Liver (tissue), 9 donors: ENCODE measurements around the gene ZNF311. TPM values are rescaled to one million over a fixed set of nuclear protein-coding genes. Genes with fewer than 3 reads are reported as not detected.

Experiments used
- DNase-seq: peaks from one replicate; pipeline ENCODE4 v3.0.0-alpha.2; 2017; ENCODE audit warnings: low spot score
- H3K27ac ChIP-seq, 2 donors: one replicate each; pipeline ENCODE4 v1.7.0; 2013; ENCODE audit warnings: inconsistent platforms in 2 of 2, low read length in 2 of 2, control low read depth in 1 of 2, low read depth in 1 of 2, mild to moderate bottlenecking in 1 of 2
- H3K27me3 ChIP-seq, 4 donors: one replicate each; pipeline versions ENCODE4 v1.6.1 to v1.7.0; 2013; ENCODE audit warnings: low read length in 3 of 4, inconsistent platforms in 1 of 4, mild to moderate bottlenecking in 1 of 4, moderate library complexity in 1 of 4; ENCODE audit not compliant: control insufficient read depth in 4 of 4, insufficient read depth in 4 of 4
- H3K36me3 ChIP-seq, 4 donors: one replicate each; pipeline versions ENCODE4 v1.6.1 to v1.7.0; 2013; ENCODE audit warnings: low read length in 3 of 4, mild to moderate bottlenecking in 3 of 4, low read depth in 1 of 4, moderate library complexity in 1 of 4; ENCODE audit not compliant: control insufficient read depth in 4 of 4, insufficient read depth in 3 of 4
- H3K4me1 ChIP-seq, 4 donors: one replicate each; pipeline versions ENCODE4 v1.6.1 to v1.7.0; 2013; ENCODE audit warnings: low read length in 3 of 4, mild to moderate bottlenecking in 3 of 4, moderate library complexity in 1 of 4; ENCODE audit not compliant: control insufficient read depth in 4 of 4, insufficient read depth in 4 of 4
- H3K4me3 ChIP-seq, 3 donors: one replicate each; pipeline versions ENCODE4 v1.6.1 to v1.7.0; 2013; ENCODE audit warnings: low read length in 3 of 3, control low read depth in 1 of 3, low read depth in 1 of 3, mild to moderate bottlenecking in 1 of 3
- H3K9ac ChIP-seq, 2 donors: one replicate each; pipeline ENCODE4 v1.7.0; 2013; ENCODE audit warnings: low read length in 2 of 2, mild to moderate bottlenecking in 2 of 2, moderate library complexity in 2 of 2, control low read depth in 1 of 2, low read depth in 1 of 2
- H3K9me3 ChIP-seq, 4 donors: one replicate each; pipeline versions ENCODE4 v1.6.1 to v1.7.0; 2013; ENCODE audit warnings: low read length in 3 of 4; ENCODE audit not compliant: control insufficient read depth in 4 of 4
- ATF3 ChIP-seq: IDR thresholded peaks from 2 replicates; pipeline ENCODE4 v1.6.1; 2016; ENCODE audit warnings: antibody characterized with exemption
- EGR1 ChIP-seq, 2 donors: IDR thresholded peaks; 2 replicates each; pipeline ENCODE4 v1.6.1; 2016 to 2018; ENCODE audit warnings: antibody characterized with exemption in 2 of 2, low read depth in 2 of 2
- FOXA1 ChIP-seq: IDR thresholded peaks from 2 replicates; pipeline ENCODE4 v1.6.1; 2016; ENCODE audit warnings: antibody characterized with exemption
- FOXA2 ChIP-seq: IDR thresholded peaks from 2 replicates; pipeline ENCODE4 v1.6.1; 2016; ENCODE audit warnings: antibody characterized with exemption
- HNF4A ChIP-seq, 2 donors: conservative IDR thresholded peaks; 2 replicates each; pipeline ENCODE4 v1.6.1; 2016; ENCODE audit warnings: antibody characterized with exemption in 2 of 2, mild to moderate bottlenecking in 2 of 2
- HNF4G ChIP-seq: IDR thresholded peaks from 2 replicates; pipeline ENCODE4 v1.6.1; 2016; ENCODE audit warnings: antibody characterized with exemption
- JUND ChIP-seq, 2 donors: IDR thresholded peaks; 2 replicates each; pipeline ENCODE4 v1.6.1; 2016; ENCODE audit warnings: antibody characterized with exemption in 2 of 2
- NR2F2 ChIP-seq: IDR thresholded peaks from 2 replicates; pipeline ENCODE4 v1.6.1; 2016; ENCODE audit warnings: antibody characterized with exemption
- RAD21 ChIP-seq, 2 donors: IDR thresholded peaks; 2 replicates each; pipeline ENCODE4 v1.6.1; 2016; ENCODE audit warnings: antibody characterized with exemption in 2 of 2, mild to moderate bottlenecking in 2 of 2
- REST ChIP-seq: IDR thresholded peaks from 2 replicates; pipeline ENCODE4 v1.6.1; 2016; ENCODE audit warnings: antibody characterized with exemption, mild to moderate bottlenecking
- RXRA ChIP-seq, 2 donors: IDR thresholded peaks; 2 replicates each; pipeline ENCODE4 v1.6.1; 2017 to 2018; ENCODE audit warnings: antibody characterized with exemption in 2 of 2, mild to moderate bottlenecking in 1 of 2
- TAF1 ChIP-seq: conservative IDR thresholded peaks from 2 replicates; pipeline ENCODE4 v1.6.1; 2016; ENCODE audit warnings: antibody characterized with exemption, mild to moderate bottlenecking
- YY1 ChIP-seq: IDR thresholded peaks from 2 replicates; pipeline ENCODE4 v1.6.1; 2016; ENCODE audit warnings: antibody characterized with exemption, mild to moderate bottlenecking
- ZBTB33 ChIP-seq: IDR thresholded peaks from 2 replicates; pipeline ENCODE4 v1.6.1; 2016; ENCODE audit warnings: antibody characterized with exemption
- WGBS: extraction: QIAGEN DNeasy Blood & Tissue Kit; methylation state at CpG from one replicate; pipeline ENCODE4 v1.1.7; 2013; 5-methylcytosine and 5-hydroxymethylcytosine counted together
- polyA plus RNA-seq, 2 donors: library from polyadenylated mRNA; stranded (reverse) in 1 of 2; unstranded in 1 of 2; fragments of 200-250 nt in 1 of 2; fragments of >200 nt in 1 of 2; fragmentation: Nextera tagmentation in 1 of 2; extraction: Ambion mirVana in 1 of 2; gene quantifications; one replicate each; pipeline versions ENCODE4 v1.2.1 to v1.2.3, GENCODE V29; 2013 to 2015
- total RNA-seq, 2 donors: library from RNA; depleted of rRNA; stranded (reverse); fragments of >200 nt; gene quantifications; one replicate each; pipeline ENCODE4 v1.2.3, GENCODE V29; 2014
- TF ChIP-seq, protein P1 (sequence below): fragments of 150-350 bp; IDR thresholded peaks from 2 replicates; pipeline ENCODE4 v1.5.1; 2017; ENCODE audit warnings: improper control_type of control experiment, low read depth, low read length; ENCODE audit not compliant: missing input control
- TF ChIP-seq, protein P2 (sequence below): IDR thresholded peaks from 2 replicates; pipeline ENCODE4 v1.6.1; 2016; ENCODE audit warnings: antibody characterized with exemption
- donor health status: healthy.
- donor health status: healthy.
- donor health status: healthy.
- donor health status: healthy.
- donor health status: healthy.

ZNF311 gene
- total and polyA plus RNA-seq, 4 donors: 0.19 to 1.1 (median 0.36) TPM

DNA sequence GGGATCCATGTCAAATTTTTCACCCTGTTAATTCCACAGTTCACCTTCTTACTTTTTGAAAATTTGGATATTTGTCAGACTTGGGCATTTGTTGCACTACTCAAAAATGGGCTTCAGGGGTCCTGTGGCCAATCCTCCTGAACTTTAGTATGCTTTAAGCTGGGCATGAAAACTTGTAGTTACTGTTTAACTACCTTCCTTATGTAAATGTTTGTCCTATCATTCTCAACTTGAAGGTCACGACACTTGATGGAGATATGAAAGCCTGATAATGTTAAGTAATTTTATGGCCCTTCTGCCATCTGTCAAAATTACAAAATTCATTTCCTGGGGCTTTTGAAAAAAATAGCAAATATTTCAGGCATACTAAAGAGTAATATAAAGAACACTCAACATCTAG lies 4.2 kb upstream of the ZNF311 start:
- WGBS: 24% methylated on average over 1 of the region's 1 CpG
- Histone ChIP-seq H3K27me3 (peaks cover 0 to 13% (median 1%) of the 10 kb centered on the region in 4 donors), H3K36me3 (no peaks in the 10 kb centered on the region), H3K4me1 (peaks cover 0 to 2% (median 0%) of the 10 kb centered on the region in 4 donors), H3K4me3 (no peak overlapping the region), H3K9me3 (no peaks in the 10 kb centered on the region), H3K9ac (no peak overlapping the region), H3K27ac (no peak overlapping the region)
- no peak for TF ChIP-seq FOXA1
- DNase-seq: no peak

- no peak overlapping the region for H3K9ac ChIP-seq
- DNase-seq: no peak
- 89% methylated on average over 2 of the region's 2 CpGs for WGBS
These were observed 3.0 kb upstream of the ZNF311 start for GRCh38 chr6:29008089-29008488.

More at GRCh38 chr6:29008089-29008488, 3.0 kb upstream of the ZNF311 start:
- H3K4me3 ChIP-seq: no peak overlapping the region
- peaks cover 0 to 2% (median 0%) of the 10 kb centered on the region in 4 donors for H3K4me1 ChIP-seq
- TF ChIP-seq FOXA1: no peak
- TF ChIP-seq RAD21 (IDR thresholded peaks at IDR 0.05): no peak
- no peak for TF ChIP-seq TAF1
- TF ChIP-seq NR2F2: no peak
- TF ChIP-seq FOXA2: no peak
- no peak for TF ChIP-seq RXRA (IDR thresholded peaks at IDR 0.05)
- TF ChIP-seq JUND (IDR thresholded peaks at IDR 0.05): no peak
- TF ChIP-seq, protein P1, sequence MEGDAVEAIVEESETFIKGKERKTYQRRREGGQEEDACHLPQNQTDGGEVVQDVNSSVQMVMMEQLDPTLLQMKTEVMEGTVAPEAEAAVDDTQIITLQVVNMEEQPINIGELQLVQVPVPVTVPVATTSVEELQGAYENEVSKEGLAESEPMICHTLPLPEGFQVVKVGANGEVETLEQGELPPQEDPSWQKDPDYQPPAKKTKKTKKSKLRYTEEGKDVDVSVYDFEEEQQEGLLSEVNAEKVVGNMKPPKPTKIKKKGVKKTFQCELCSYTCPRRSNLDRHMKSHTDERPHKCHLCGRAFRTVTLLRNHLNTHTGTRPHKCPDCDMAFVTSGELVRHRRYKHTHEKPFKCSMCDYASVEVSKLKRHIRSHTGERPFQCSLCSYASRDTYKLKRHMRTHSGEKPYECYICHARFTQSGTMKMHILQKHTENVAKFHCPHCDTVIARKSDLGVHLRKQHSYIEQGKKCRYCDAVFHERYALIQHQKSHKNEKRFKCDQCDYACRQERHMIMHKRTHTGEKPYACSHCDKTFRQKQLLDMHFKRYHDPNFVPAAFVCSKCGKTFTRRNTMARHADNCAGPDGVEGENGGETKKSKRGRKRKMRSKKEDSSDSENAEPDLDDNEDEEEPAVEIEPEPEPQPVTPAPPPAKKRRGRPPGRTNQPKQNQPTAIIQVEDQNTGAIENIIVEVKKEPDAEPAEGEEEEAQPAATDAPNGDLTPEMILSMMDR: no peak
- TF ChIP-seq EGR1 (IDR thresholded peaks at IDR 0.05; ENCODE audit: low read depth in 2 of 2): no peak
- TF ChIP-seq REST: no peak
- no peak for TF ChIP-seq YY1
- TF ChIP-seq, protein P2, sequence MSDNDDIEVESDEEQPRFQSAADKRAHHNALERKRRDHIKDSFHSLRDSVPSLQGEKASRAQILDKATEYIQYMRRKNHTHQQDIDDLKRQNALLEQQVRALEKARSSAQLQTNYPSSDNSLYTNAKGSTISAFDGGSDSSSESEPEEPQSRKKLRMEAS: no peak
- no peak for TF ChIP-seq ZBTB33
- no peak for TF ChIP-seq ATF3
- TF ChIP-seq HNF4G: no peak
- no peak for TF ChIP-seq HNF4A (conservative IDR thresholded peaks at IDR 0.05)
- peaks cover 0 to 13% (median 1%) of the 10 kb centered on the region in 4 donors for H3K27me3 ChIP-seq
- H3K27ac ChIP-seq: no peak overlapping the region
- H3K9me3 ChIP-seq: no peaks in the 10 kb centered on the region
- no peaks in the 10 kb centered on the region for H3K36me3 ChIP-seq
